NCI-H2081 treated with DMSO at 0.1 percent for 48 hours (cell line): Measurements from ENCODE around the gene NR5A1.

Experiments used
- DNase-seq: peaks from one replicate; lab custom pipeline; 2025; lab: John Stamatoyannopoulos, UW

The NR5A1 gene

GRCh38 chr9:124514125-124514524, 6.9 kb upstream of the NR5A1 start:
- DNase-seq, result no peak

DNA sequence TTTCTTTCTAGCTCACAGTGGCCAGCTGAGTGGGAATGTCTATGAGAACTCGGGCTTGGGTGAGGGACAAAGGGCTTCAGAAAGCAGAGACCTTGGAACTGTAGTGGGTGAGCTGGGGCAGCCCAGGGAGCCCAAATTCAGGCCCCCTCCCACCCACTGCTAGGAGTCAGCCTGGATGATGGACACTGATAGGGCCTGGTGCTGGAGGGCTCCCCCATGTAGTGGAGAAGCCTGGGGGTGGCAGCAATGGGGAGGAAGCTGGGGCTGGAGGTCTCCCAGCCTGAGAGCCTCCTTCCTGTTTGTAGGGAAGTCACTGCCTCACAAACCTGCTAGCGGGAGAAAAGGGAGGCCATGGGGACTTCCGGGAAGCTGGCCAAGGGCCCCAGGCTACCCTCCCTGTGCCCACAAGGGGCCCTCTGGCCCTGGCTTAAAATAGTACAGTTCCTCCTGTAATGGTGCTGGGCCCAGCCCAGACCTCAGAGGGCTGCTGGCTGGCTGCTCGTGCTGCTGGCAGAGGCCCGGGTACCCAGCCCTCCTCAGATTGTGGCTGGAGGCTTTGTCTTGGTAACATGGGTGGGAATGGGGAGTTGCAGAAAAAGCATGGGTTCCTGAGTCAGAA, 6.3 kb upstream of the NR5A1 start:
- DNase-seq, result no peak

DNA sequence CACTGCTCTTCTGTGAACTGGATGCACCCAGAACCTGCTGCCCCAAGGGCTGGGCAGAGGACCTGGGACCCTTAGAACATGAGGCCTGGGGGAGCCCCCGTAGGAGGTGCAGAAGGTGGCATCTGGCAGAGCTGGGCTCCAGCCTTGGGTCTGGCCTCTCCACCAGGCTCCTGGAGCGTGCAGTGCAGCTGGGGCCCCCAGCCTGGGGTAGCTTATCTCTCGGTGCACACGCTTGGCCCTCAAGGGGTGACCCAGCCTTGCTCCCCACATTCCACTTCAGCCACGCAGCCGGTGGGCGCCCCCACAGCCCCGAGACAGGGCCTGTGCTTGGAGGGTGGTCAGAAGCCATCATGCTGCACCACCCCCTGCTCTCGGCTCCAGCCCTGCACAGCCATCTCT, 5.6 kb upstream of the NR5A1 start:
- no peak for DNase-seq

GRCh38 chr9:124511891-124512805, 4.9 kb upstream of the NR5A1 start:
- no peak for DNase-seq

DNA sequence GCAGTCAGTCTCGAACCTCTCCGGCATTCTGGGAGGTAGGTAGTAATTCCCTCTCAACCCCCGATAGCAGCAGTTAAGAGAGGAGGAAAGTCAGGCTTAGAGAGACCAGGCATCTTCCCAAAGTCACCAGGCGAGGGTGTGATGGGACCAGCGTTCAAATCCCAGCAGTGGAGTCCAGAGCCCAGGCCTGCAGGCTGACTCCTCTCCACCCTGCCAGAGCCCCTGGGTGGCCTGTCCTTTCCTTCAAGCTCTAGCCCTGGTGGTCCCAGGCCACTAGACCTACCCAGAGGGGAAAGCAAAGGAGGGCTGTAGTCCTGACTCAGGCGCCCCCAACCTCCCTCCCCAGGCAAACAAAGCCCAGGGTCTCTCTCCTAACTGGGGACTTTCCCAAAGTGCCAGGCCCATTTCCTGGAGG, 4.2 kb upstream of the NR5A1 start:
- no peak for DNase-seq

- DNase-seq, result no peak
These were observed 3.6 kb upstream of the NR5A1 start for GRCh38 chr9:124510650-124511425.

DNA sequence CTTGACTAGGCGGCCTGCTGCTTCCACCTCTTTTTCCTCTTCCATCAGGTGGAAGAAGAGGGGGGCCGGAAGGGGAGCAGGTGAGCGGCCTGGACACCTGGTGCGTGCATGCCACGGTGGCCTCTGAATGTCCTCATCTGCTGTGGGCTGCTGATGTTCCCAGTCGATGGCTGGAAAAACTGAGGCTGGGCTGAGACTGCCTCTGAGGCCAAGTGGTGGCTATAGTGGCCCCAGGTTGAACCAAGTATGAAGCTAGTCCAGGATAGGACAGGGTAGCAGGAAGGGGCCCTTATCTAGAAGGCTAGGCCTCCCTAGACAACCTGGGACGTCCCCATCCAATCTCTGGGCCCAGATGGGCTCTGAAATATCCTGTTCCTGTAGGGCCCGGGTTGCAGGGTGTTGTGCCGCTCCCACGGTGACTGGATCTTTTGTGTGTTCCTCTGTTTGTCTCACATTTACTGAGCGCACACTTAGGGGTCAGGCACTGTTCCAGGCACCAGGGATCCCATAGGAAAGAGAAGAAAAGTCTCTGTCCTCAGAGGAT, 753 bp upstream of the NR5A1 start:
- no peak for DNase-seq

DNA sequence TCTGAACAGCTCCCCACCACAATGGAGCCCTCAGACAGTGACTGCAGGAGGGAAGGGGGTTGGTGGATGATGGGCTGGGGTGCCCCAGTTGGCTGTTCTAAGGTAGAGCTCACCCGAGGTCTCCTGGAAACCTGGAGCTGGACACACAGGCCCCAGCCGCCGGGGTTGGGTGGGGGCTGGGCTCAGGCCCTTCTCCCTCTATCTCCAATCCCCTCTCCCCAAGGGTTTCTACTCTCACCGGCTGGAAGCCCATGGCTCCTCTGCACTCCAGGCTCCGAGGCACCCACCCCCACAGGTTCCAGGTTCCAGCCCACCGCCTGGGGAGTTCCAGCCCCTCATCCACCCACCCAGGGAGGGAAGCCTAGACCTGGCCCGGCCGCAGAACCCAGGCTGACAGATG, 766 bp downstream of the NR5A1 start:
- DNase-seq, result no peak

DNA sequence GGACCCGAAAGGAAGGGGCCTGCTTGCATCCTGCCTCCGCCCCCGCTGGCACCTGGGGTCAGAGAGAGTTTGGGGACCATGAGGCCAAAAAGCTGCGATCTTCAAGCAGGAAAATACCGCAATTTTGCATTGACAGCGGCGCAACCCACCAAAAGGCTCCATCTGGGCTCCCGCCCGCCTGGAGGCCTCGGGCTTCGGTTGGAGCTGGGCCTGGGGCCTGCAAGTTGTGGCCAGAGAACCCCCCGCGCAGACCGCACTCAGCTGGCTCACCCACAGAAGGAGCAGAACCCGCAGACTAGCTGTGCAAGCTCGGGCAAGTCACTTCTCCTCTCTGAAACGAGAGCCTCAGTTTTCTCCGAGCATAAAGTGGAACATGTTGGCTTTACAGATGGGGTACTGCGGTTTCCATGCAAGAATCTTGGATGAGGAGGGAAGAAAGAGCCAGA, 1.3 kb downstream of the NR5A1 start:
- DNase-seq, result no peak

DNA sequence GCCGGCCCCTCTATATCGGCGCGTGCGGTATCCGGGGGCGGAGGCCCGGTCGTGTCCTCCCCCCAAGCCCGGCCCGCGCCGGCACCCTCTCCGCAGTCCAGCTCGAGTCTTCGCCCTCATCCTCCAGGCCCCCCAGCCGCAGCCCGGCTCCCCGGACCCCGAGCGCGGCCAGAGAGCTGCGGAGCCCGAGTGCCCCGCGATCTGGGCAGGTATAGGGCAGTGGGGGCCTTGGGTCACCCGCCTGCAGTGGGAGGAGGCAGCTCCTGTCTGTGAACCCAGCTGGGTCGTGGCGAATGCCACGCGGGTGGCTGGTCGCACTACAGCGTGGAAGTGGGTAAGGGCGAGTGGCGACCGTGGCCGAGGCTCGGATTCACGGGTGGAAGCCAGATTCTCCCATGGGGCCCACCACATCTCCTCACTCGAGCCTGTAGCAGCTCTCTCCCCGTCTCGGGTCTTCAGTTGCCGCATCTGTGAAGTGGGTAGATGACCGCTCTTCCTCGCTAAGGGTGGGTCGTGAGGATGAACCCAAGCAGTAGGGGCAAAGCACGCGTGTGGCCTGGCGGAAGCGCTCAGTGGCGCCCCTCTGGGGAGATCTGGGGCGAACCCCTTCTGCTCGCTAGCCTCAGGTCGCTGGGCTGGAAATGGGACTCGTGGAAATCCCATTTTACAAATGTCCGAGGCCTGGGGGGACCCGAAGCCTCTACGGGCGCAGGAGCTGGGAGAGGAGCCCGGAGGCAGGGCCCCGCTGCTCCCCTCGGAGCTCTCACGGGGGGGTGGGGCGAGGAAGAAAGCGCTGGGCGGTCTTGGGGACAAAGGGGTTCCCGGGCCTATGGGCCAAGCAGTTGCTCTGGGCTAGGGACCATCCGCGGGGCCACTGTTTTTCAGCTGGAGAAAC, 1.9 kb downstream of the NR5A1 start:
- DNase-seq, result no peak

DNA sequence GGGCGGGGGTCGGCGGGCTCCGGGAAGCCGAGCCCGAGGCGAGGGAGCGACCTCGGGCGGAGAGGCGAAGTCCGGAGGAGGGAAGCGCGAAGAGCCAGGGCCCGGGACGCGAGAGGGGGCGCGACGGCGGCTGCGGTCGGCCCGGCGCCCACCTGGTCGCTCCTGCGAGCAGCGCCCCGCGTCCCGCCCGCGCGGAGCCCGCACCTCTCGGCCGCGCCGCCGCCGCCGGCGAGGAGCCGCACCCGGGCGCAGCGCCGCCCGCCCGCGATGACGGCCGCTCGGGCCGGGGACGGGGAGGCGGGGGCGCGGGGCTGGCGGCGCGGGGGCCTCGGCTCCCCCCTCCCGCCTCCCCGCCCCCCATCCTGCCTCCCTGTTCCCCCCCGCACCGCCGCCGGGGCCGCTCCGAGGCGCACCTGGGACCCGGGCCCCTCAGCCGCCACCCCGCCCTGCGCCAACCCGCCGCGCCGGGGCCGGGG, 2.6 kb downstream of the NR5A1 start:
- no peak for DNase-seq

DNA sequence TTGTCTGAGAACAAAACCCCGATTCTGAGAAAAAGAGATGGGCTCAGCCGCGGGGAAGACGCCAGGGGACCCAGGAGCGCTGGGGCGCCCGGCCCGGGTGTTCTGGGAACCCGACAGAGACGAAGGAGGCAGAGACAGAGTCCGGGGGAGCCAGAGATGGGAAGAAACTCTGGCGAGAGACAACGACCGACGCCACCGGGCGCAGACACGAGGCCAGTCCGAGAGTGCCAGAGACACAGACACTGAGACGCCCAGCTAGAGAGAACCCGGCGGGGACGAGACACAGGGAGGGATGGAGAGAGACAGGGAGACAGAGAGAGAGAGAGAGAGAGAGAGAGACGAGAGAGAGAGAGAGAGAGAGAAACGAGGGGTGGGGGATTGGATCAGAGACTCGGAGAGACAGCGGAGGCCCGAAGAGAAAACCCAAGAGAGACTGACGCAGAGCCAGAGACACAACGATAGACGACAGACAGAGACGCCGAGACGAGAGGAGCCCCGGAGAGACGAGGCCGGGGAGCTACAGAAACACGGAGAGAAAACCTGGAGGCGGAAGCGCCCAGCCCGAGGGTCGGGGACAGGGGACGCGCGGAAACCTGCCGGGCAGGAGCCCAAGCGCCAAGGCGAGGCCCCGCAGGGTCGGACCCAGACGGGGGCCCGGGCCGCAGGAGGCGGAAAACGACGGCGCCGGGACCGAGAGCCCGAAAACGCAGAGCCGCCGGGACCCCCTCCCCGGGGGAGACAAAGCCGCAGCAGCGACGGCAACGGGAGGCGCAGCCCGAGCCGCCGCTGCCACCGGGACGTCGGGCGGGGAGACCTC, 3.3 kb downstream of the NR5A1 start:
- DNase-seq, result no peak

DNA sequence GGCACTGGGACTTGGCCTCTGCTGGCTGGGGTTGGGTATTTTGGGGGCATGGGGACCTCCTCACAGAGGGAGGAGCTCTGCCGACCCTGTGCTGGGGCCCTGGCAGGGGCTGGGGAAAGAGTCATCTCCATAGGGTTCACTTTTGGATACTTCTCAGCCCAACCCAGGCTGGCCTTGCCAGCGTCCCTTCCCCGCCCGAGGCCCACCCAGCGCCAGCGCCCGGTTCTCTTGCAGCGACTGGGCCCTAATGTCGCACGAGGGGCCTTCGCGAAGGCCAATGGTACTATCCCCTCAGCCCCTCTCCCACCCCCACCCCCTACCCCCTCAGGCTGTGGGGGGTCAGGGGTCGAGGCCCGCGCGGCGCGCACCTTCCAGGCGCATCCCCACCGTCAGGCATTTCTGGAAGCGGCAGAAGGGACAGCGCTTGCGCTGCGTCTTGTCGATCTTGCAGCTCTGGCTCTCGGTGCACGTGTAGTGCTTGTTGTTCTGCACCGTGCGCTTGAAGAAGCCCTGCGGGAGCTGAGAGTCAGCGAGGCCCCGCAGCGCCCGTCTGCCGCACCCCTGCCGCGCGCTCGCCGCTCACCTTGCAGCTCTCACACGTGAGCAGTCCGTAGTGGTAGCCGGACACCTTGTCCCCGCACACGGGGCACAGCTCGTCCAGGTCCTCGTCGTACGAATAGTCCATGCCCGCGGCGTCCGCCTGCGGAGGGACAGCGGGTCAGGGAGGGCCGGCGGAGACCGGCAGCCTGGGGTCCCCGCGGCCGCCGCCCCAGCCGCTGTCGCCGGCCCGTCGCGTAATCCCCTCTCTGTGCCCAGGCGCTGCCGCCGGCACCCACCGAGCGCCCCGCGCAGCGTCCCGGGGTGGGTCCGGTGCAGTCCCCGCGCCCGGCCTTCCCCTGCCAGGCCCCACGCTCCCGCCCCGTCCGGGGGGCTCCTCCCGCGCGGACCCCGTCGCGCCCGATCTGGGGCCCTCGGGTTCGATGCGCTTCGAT, 4.2 kb downstream of the NR5A1 start:
- no peak for DNase-seq

GRCh38 chr9:124501771-124502320, 5.4 kb downstream of the NR5A1 start:
- no peak for DNase-seq

GRCh38 chr9:124500796-124501611, 6.2 kb downstream of the NR5A1 start:
- DNase-seq, result no peak

GRCh38 chr9:124500028-124500795, 7.0 kb downstream of the NR5A1 start:
- DNase-seq, result no peak

DNA sequence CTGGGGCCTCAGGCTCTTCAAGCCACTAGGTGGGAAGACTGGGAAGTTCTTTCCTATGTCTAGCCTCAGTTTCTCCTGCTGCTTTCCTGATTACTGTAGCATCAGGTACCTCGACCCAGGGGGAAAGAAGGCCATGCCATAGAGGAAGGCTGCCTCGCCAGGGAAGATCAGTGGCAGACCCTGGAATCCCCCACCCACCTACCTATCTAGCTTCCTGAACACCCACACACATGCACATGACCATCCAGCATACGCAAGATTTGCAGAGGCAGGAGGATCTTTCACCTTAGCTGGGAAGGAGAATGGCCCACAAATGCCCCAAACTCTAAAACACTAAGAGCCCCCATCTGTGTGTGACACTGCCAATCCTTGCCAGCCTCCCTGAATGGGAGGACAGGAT, 8.0 kb downstream of the NR5A1 start:
- no peak for DNase-seq
